VCaP (cell line): ENCODE results near the gene GAL.

Experiments
- H3K27ac ChIP-seq: fragments of 450-650 bp; 2 replicates; pipeline ENCODE4 v1.5.1; 2017
- TF ChIP-seq, protein P1 (sequence below): fragments of 450-650 bp; conservative IDR thresholded peaks from 2 replicates; pipeline ENCODE4 v1.5.1; 2017; ENCODE audit warnings: mild to moderate bottlenecking, moderate library complexity

The GAL gene

DNA sequence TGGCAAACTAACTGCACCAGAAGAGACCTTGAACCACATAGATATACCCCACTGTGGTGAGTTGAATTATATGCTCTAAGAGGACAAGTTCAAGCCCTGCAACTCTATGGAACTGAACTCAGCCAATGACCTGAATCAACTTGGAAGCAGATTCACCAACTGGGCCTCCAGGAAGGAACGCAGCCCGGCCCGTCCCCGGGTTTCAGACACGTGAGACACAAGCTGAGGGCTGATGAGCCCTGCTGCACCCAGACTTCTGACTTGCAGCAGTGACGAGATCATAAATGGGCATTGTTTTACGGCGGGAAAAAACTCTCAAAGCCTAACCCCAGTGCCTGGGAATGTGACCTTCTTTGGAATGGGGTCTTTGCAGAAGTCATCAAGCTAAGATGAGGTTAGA is 28.5 kb upstream of the GAL start:
- TF ChIP-seq, protein P1, sequence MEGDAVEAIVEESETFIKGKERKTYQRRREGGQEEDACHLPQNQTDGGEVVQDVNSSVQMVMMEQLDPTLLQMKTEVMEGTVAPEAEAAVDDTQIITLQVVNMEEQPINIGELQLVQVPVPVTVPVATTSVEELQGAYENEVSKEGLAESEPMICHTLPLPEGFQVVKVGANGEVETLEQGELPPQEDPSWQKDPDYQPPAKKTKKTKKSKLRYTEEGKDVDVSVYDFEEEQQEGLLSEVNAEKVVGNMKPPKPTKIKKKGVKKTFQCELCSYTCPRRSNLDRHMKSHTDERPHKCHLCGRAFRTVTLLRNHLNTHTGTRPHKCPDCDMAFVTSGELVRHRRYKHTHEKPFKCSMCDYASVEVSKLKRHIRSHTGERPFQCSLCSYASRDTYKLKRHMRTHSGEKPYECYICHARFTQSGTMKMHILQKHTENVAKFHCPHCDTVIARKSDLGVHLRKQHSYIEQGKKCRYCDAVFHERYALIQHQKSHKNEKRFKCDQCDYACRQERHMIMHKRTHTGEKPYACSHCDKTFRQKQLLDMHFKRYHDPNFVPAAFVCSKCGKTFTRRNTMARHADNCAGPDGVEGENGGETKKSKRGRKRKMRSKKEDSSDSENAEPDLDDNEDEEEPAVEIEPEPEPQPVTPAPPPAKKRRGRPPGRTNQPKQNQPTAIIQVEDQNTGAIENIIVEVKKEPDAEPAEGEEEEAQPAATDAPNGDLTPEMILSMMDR, result no peak
- H3K27ac ChIP-seq, result no peak overlapping the region

DNA sequence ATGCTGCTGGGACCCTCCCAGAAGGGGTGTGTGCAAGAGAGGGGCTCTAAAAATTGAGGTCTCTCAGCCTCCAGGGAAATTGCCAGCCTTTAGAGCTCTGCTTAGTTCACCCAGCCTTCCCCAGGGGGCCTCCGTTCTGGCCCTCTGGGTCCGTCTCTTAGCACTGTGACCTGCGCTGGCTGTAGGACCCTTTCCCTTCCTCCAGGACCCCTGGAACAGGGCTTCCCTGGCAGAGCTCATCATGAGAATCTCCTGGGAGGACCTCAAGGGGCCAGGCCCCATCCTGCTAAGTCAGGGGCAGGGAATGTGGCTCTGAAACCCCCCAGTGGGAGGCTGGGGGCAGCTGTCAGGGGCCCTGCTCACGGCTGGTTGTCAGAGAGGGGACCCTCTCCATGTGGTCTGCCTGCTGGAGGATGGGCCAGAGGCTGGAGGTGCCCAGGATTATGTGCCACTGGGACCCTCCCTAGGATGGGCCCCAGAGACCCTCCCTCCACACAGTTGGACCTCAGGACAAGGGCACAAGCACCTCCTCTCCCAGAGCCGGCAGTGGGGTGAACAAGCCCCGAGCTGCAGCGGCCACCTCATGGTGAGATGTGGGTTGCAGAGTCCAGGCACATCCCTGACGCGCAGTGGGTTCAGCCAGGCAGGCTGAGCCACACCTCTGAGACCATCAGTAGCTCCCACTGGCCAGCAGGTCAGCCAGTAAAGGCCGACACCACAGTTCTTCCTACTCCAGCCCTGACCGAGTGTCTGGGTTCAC is 27.1 kb upstream of the GAL start:
- H3K27ac ChIP-seq, result no peak overlapping the region; the same call in 1 of the 2 replicates
- TF ChIP-seq, protein P1, result no peak

DNA sequence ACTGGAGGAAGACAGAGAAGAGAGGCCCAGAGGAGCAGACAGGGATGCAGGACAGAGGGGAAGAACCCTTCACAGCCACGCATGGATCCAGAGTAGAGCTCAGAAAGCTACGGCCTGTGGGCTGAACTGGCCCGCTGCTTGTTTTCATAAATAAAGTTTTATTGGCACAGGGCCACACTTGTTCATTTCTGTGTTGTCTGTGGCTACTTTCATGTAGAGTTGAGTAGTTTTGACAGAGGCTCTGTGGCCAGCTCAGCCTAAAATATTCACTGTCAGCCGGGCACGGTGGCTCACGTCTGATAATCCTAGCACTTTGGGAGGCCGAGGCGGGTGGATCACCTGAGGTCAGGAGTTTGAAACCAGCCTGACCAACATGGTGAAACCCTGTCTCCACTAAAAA is 26.2 kb upstream of the GAL start:
- TF ChIP-seq, protein P1, result no peak
- H3K27ac ChIP-seq, result peak overlapping the region; percentile 64; the same call in 1 of the 2 replicates

DNA sequence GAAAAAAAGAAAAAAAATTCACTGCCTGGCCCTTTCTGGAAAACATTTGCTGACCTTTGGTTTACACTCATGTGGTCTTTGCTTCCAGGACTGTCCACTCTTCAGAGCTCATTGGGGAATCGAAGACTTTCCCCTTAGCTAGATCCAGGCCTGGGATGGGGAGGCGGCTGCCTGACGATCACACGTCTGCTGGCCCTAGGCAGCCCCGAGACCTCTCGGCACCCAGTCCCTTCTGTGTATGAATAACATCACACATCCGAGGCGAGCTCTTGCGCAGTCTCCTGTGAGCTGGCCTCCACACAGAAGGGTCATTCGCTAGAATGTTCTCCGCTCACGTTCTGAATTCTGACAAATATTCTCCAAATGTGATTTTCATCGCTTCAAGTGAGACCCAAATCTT is 25.7 kb upstream of the GAL start:
- peak overlapping the region; percentile 64 for H3K27ac ChIP-seq
- TF ChIP-seq, protein P1, result no peak

DNA sequence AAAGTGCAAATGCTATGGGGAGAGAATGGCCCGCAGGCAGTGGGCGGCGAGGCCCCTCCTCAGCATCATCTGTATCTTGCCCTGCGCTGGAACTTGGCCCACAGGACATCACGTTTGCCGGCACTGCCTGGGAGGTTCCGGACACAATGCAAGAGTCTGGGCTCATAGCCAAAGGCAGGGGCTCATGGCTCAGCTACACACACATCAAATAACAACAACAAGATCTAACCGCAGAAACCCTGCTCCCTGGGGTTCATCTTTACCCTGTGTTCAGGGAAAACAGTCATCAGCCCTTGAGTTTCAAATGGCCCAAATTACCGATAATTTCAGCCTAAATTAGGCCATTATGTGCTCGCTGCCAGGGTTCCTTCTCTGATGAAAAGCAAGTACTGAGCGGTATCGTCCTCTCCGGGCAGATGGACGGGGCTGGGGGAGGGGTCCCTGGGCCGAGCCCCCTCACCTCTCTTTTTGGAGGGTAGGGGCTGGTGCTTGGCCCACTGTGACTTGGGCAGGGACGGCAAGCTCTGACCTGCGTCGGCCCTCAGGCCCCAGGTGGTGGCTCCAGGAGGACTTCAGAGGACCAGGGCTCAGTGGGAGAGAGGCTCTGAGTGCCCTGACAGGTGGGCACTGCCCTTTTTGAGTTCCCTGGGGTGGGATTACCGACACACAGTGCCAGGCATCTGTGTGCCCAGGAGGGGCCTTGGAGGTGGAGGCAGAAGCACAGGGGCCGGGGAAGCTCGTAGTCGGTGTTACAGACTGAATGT is 25.0 kb upstream of the GAL start:
- peak overlapping the region; percentile 64 for H3K27ac ChIP-seq
- TF ChIP-seq, protein P1, result no peak

DNA sequence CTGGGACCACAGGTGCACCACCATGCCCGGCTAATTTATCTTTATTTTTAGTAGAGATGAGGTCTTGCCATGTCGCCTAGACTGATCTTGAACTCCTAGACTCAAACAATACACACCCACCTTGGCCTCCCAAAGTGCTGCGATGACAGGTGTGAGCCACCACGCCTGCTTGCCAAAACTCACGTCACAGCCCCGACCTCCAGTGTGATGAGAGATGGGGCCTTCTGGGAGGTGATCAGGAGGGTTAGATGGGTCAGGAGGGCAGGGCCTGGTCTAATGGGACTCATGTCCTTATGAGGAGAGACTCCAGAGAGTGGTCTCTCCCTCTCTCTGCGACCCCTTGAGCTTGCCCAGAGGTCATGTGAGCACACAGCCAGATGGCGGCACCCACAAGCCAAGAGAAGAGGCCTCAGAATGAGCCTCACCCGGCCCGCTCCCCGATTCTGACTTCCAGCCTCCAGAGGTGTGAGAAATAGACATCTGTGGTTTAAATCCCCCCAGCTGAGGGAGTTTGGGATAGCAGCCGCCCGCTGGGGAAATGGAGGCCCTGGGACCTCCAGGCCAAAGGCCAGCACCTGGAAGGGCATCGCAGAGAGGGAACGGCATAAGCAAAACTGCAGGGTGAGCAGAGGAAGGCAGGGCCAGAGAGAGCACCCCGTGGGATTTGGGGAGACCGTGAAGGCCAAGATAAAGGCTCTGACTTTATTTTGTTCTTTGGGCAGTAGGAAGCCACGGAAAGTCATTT is 24.1 kb upstream of the GAL start:
- peak overlapping the region; percentile 64; the same call in 1 of the 2 replicates for H3K27ac ChIP-seq
- TF ChIP-seq, protein P1, result no peak

DNA sequence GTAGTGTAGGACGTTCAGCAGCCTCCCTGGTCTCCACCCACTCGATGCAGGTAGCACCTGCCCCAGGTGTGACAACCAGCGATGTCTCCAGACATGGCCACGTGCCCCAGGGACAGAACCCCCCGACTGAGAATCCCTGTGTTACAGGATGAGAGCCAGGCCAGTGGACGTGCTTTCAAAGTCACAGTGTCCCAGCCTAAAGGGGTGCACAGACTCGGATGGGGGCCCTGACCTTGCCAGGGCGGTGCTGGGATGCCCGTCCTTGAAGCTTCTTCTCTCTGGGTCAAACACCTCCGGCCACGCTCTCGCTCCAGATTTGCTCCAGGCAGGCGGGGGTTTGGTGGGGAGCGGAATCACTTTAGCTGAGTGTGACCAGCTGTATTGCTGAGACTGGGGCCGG is 23.3 kb upstream of the GAL start:
- H3K27ac ChIP-seq, result no peak overlapping the region
- TF ChIP-seq, protein P1, result no peak
